CD4-positive, alpha-beta T cell (primary cell): ENCODE measurements around the gene BRINP2. TPM values are rescaled to one million over a fixed set of nuclear protein-coding genes. Genes with fewer than 3 reads are reported as not detected.

Experiments
- ATAC-seq: fragments of 200-7000 bp; cut with Tn5 transposase; one replicate; pipeline ENCODE4 v1.10.0; 2022; ENCODE audit warnings: mild to moderate bottlenecking; ENCODE audit not compliant: poor library complexity
- CTCF ChIA-PET: fragments of 350-600 bp; sonication (Branson Sonifier 250); formaldehyde crosslinking; loops from one replicate; lab custom pipeline; 2021; ENCODE audit warnings: antibody characterized with exemption, inconsistent platforms; lab: Charles Lee
- POLR2A ChIA-PET: fragments of 350-600 bp; sonication (Branson Sonifier 250); formaldehyde crosslinking; loops from one replicate; lab custom pipeline; 2021; ENCODE audit warnings: antibody characterized with exemption, inconsistent platforms; lab: Charles Lee
- DNase-seq, 14 experiments: peaks; one replicate each; pipeline ENCODE4 v3.0.0-alpha.2; 2013 to 2020; ENCODE audit warnings: mixed read lengths in 2 of 14
- H3K27ac ChIP-seq, 2 donors: one replicate each; pipeline versions ENCODE4 v1.5.1 to v1.7.0; 2013; ENCODE audit warnings: low read length in 2 of 2, low read depth in 1 of 2, mild to moderate bottlenecking in 1 of 2
- H3K27me3 ChIP-seq, 2 experiments: 1 replicate in 1 of 2; 2 replicates in 1 of 2; pipeline versions ENCODE4 v1.6.1 to v1.7.0; 2013; ENCODE audit warnings: low read length in 2 of 2, control low read depth in 1 of 2, mild to moderate bottlenecking in 1 of 2, moderate library complexity in 1 of 2; ENCODE audit not compliant: insufficient read depth in 2 of 2, control insufficient read depth in 1 of 2
- H3K36me3 ChIP-seq: one replicate; pipeline ENCODE4 v1.6.1; 2013; ENCODE audit warnings: low read length, control low read depth; ENCODE audit not compliant: insufficient read depth
- H3K4me1 ChIP-seq: one replicate; pipeline ENCODE4 v1.6.1; 2013; ENCODE audit warnings: low read length, control low read depth; ENCODE audit not compliant: insufficient read depth
- H3K4me3 ChIP-seq: one replicate; pipeline ENCODE4 v1.5.1; 2013; ENCODE audit warnings: mild to moderate bottlenecking, low read length, moderate library complexity
- H3K9me3 ChIP-seq, 2 experiments: 1 replicate in 1 of 2; 2 replicates in 1 of 2; pipeline versions ENCODE4 v1.6.1 to v1.7.0; 2013; ENCODE audit warnings: low read length in 2 of 2, mild to moderate bottlenecking in 2 of 2, control low read depth in 1 of 2, moderate library complexity in 1 of 2; ENCODE audit not compliant: control insufficient read depth in 1 of 2, insufficient read depth in 1 of 2
- H3K27ac Mint-ChIP-seq: one replicate; pipeline ENCODE4 v1.8.0; 2020; ENCODE audit warnings: mixed read lengths
- H3K27me3 Mint-ChIP-seq: one replicate; pipeline ENCODE4 v1.8.0; 2021; ENCODE audit warnings: mixed read lengths
- H3K36me3 Mint-ChIP-seq: one replicate; pipeline ENCODE4 v1.8.0; 2021; ENCODE audit warnings: low read depth, mixed read lengths
- H3K4me1 Mint-ChIP-seq: one replicate; pipeline ENCODE4 v1.8.0; 2021; ENCODE audit warnings: low read depth, mixed read lengths
- H3K4me3 Mint-ChIP-seq: one replicate; pipeline ENCODE4 v1.8.0; 2020; ENCODE audit warnings: mild to moderate bottlenecking, mixed read lengths
- H3K9me3 Mint-ChIP-seq: one replicate; pipeline ENCODE4 v1.8.0; 2020; ENCODE audit warnings: mixed read lengths
- CTCF ChIP-seq: fragments of 200-600 bp; IDR thresholded peaks from one replicate; pipeline ENCODE4 v1.8.0; 2022; ENCODE audit warnings: antibody characterized with exemption, mild to moderate bottlenecking
- intact Hi-C, 2 experiments: fragments of 100-400 bp; cut with DNase I in 1 of 2; cut with micrococcal nuclease in 1 of 2; formaldehyde crosslinking; loops; one replicate each; pipeline versions ENCODE4 v1.15.1 to v1.9.0; 2023 to 2025; cut with DNase I, micrococcal nuclease
- total RNA-seq, 174 experiments: library from RNA in 2 of 174; stranded (reverse) in 2 of 174; gene quantifications; one replicate each; pipeline ENCODE4 v1.2.3 and lab custom pipeline; 2021 to 2026

BRINP2 gene
- total RNA-seq, 2 experiments from 2014 or later = not detected

- Mint-ChIP-seq H3K36me3 (no peaks in the 10 kb centered on the region), H3K4me3 (no peak overlapping the region), H3K27ac (no peak overlapping the region), H3K27me3 (peaks cover 5% of the 10 kb centered on the region), H3K4me1 (no peaks in the 10 kb centered on the region), H3K9me3 (no peaks in the 10 kb centered on the region)
- ATAC-seq = no peak
- no peak overlapping the region for H3K27ac ChIP-seq
- TF ChIP-seq CTCF = no peak
- H3K27me3 ChIP-seq = no peaks in the 10 kb centered on the region
- CTCF ChIA-PET = no interaction called here
- POLR2A ChIA-PET = no interaction called here
- no peak overlapping the region for H3K4me3 ChIP-seq
- peaks cover 0 to 17% of the 10 kb centered on the region in 2 experiments for H3K9me3 ChIP-seq
- intact Hi-C loops = no loop called here
- no peak for DNase-seq
- H3K36me3 ChIP-seq = no peaks in the 10 kb centered on the region
- no peaks in the 10 kb centered on the region for H3K4me1 ChIP-seq
Observed at GRCh38 chr1:177257128-177257527, 86.4 kb downstream of the BRINP2 start.

GRCh38 chr1:177257576-177257975 lies 86.8 kb downstream of the BRINP2 start:
- Histone ChIP-seq H3K36me3 (no peaks in the 10 kb centered on the region), H3K27me3 (no peaks in the 10 kb centered on the region), H3K27ac (no peak overlapping the region), H3K4me1 (no peaks in the 10 kb centered on the region), H3K4me3 (no peak overlapping the region), H3K9me3 (peaks cover 0 to 17% of the 10 kb centered on the region in 2 experiments)
- H3K36me3 Mint-ChIP-seq = no peaks in the 10 kb centered on the region
- no peak overlapping the region for H3K4me3 Mint-ChIP-seq
- DNase-seq (no peak), ATAC-seq (no peak)
- H3K4me1 Mint-ChIP-seq = no peaks in the 10 kb centered on the region
- intact Hi-C loops = no loop called here
- H3K9me3 Mint-ChIP-seq = no peaks in the 10 kb centered on the region
- POLR2A ChIA-PET = no interaction called here
- no peak overlapping the region for H3K27ac Mint-ChIP-seq
- CTCF ChIA-PET = no interaction called here
- no peak for TF ChIP-seq CTCF
- H3K27me3 Mint-ChIP-seq = peaks cover 5% of the 10 kb centered on the region

GRCh38 chr1:177270863-177271262 lies 100.1 kb downstream of the BRINP2 start:
- Histone ChIP-seq H3K4me1 (no peaks in the 10 kb centered on the region), H3K9me3 (peaks cover 0 to 1% of the 10 kb centered on the region in 2 experiments), H3K4me3 (no peak overlapping the region), H3K36me3 (no peaks in the 10 kb centered on the region), H3K27me3 (no peaks in the 10 kb centered on the region), H3K27ac (no peak overlapping the region)
- DNase-seq = no peak
- no peak overlapping the region for H3K4me3 Mint-ChIP-seq
- no peaks in the 10 kb centered on the region for H3K27me3 Mint-ChIP-seq
- peaks cover 3% of the 10 kb centered on the region for H3K9me3 Mint-ChIP-seq
- no peak overlapping the region for H3K27ac Mint-ChIP-seq
- ChIA-PET CTCF (no interaction called here), POLR2A (no interaction called here)
- H3K4me1 Mint-ChIP-seq = no peaks in the 10 kb centered on the region
- intact Hi-C loops = no loop called here
- H3K36me3 Mint-ChIP-seq = no peaks in the 10 kb centered on the region
- TF ChIP-seq CTCF = no peak
- no peak for ATAC-seq
